HepG2 (cell line): ENCODE measurements around the gene CEP43. TPM values are rescaled to one million over a fixed set of nuclear protein-coding genes. Genes with fewer than 3 reads are reported as not detected.

Source experiments
- ATAC-seq: fragments of 200-7000 bp; cut with Tn5 transposase; 3 replicates; pipeline ENCODE4 v1.9.1; 2020; ENCODE audit warnings: mild to moderate bottlenecking, moderate library complexity
- BruUV-seq: library from RNA; stranded (reverse); fragments of 400-500 nt; replicated peaks from 2 replicates; lab custom pipeline; 2021; lab: Mats Ljungman, UMichigan
- CTCF ChIA-PET: fragments of 300-600 bp; formaldehyde crosslinking; extraction: SDS; loops from one replicate; lab custom pipeline; 2021; ENCODE audit warnings: low total read pairs, inconsistent platforms, low intra/inter-chr PET ratio; lab: Yijun Ruan, JAX
- POLR2A ChIA-PET: fragments of 350-600 bp; sonication (Branson Sonifier 250); formaldehyde crosslinking; loops from one replicate; lab custom pipeline; 2020; ENCODE audit warnings: antibody characterized with exemption, inconsistent platforms; lab: Yijun Ruan, JAX
- DNase-seq: peaks from one replicate; pipeline ENCODE4 v3.0.0-alpha.2; 2015; ENCODE audit warnings: low spot score
- FAIRE-seq: peaks from 3 replicates; lab custom pipeline; 2011; peaks lifted over from hg19 to GRCh38; lab: Jason Lieb, UNC
- H2AFZ ChIP-seq: one replicate; pipeline ENCODE4 v1.6.1; 2011; ENCODE audit warnings: low read length, inconsistent platforms
- H3K27ac ChIP-seq: fragments of 300-600 bp; 3 replicates; pipeline ENCODE4 v1.8.0; 2011; ENCODE audit warnings: mixed run types, mild to moderate bottlenecking, mixed read lengths, low read length, inconsistent platforms; ENCODE audit not compliant: insufficient read depth; ENCODE audit errors: extremely low read length
- H3K27me3 ChIP-seq, 2 experiments: fragments of 200-600 bp in 1 of 2; 2 replicates in 1 of 2; 3 replicates in 1 of 2; pipeline versions ENCODE4 v1.6.0 to v1.8.0; 2011; ENCODE audit warnings: low read length in 2 of 2, mild to moderate bottlenecking in 2 of 2, moderate library complexity in 2 of 2, inconsistent platforms in 1 of 2; ENCODE audit not compliant: insufficient read depth in 2 of 2, control insufficient read depth in 1 of 2
- H3K36me3 ChIP-seq, 2 experiments: fragments of 200-600 bp in 1 of 2; replicated peaks in 1 of 2; 2 replicates in 1 of 2; 3 replicates in 1 of 2; pipeline versions ENCODE4 v1.5.1 to v1.8.0; 2011; ENCODE audit warnings: low read length in 2 of 2, inconsistent platforms in 1 of 2; ENCODE audit not compliant: insufficient read depth in 2 of 2, control insufficient read depth in 1 of 2
- H3K4me1 ChIP-seq: 2 replicates; pipeline ENCODE4 v1.5.1; 2012; ENCODE audit warnings: low read length, inconsistent platforms; ENCODE audit not compliant: insufficient read depth
- H3K4me2 ChIP-seq: 2 replicates; pipeline ENCODE4 v1.6.0; 2011; ENCODE audit warnings: low read depth, low read length, inconsistent platforms
- H3K4me3 ChIP-seq, 3 experiments: fragments of 200-600 bp in 1 of 3; sonication (generic), shearing (Covaris generic) in 1 of 3; replicated peaks in 1 of 3; 2 replicates each; pipeline ENCODE4 v1.5.1; 2011 to 2016; ENCODE audit warnings: low read length in 3 of 3, inconsistent platforms in 2 of 3, low read depth in 2 of 3, mild to moderate bottlenecking in 2 of 3, control low read depth in 1 of 3, mixed read lengths in 1 of 3; ENCODE audit not compliant: insufficient read depth in 1 of 3
- H3K79me2 ChIP-seq: one replicate; pipeline ENCODE4 v1.6.1; 2011; ENCODE audit warnings: low read length, inconsistent platforms; ENCODE audit not compliant: insufficient read depth
- H3K9ac ChIP-seq: 2 replicates; pipeline ENCODE4 v1.6.0; 2011; ENCODE audit warnings: mild to moderate bottlenecking, low read depth, low read length, inconsistent platforms; ENCODE audit not compliant: insufficient read depth
- H3K9me3 ChIP-seq: 2 replicates; pipeline ENCODE4 v1.5.1; 2012; ENCODE audit warnings: mild to moderate bottlenecking, low read length
- H4K20me1 ChIP-seq: 2 replicates; pipeline ENCODE4 v1.6.0; 2011; ENCODE audit warnings: inconsistent platforms, mild to moderate bottlenecking, low read length, moderate library complexity; ENCODE audit not compliant: insufficient read depth
- AKNA ChIP-seq: sonication (generic); formaldehyde crosslinking; IDR thresholded peaks from 2 replicates; pipeline ENCODE4 v1.4.0; 2020; ENCODE audit warnings: missing genetic modification reagents, borderline replicate concordance
- DBP ChIP-seq: sonication (generic); formaldehyde crosslinking; IDR thresholded peaks from 2 replicates; pipeline ENCODE4 v1.4.0; 2020; ENCODE audit warnings: missing genetic modification reagents; ENCODE audit errors: not compliant biosample characterization
- FOXP1 ChIP-seq, 2 experiments: fragments of 450-650 bp in 1 of 2; IDR thresholded peaks; 2 replicates each; pipeline ENCODE4 v1.6.1; 2017 to 2018; ENCODE audit warnings: antibody characterized with exemption in 1 of 2
- HCFC1 ChIP-seq: fragments of 150-350 bp; IDR thresholded peaks from 2 replicates; pipeline ENCODE4 v1.6.1; 2014; ENCODE audit warnings: low read depth, low read length
- RFX1 ChIP-seq: fragments of 450-650 bp; IDR thresholded peaks from 2 replicates; pipeline ENCODE4 v1.6.1; 2017
- ZNF407 ChIP-seq: sonication (generic); formaldehyde crosslinking; IDR thresholded peaks from one replicate; pipeline ENCODE4 v1.5.1; 2020; ENCODE audit warnings: mild to moderate bottlenecking, missing genetic modification reagents; ENCODE audit errors: not compliant biosample characterization
- ZNF652 ChIP-seq: IDR thresholded peaks from 2 replicates; pipeline ENCODE4 v1.6.1; 2016; ENCODE audit warnings: low read depth, borderline replicate concordance
- WGBS: methylation state at CpG from one replicate; pipeline ENCODE4 v1.1.6; 2017; ENCODE audit warnings: low lambda C conversion rate; 5-methylcytosine and 5-hydroxymethylcytosine counted together
- in situ Hi-C: cut with HindIII; loops from 2 replicates; pipeline ENCODE4 v1.10.0; 2017; ENCODE audit warnings: low pct_unique_long_range_greater_than_20kb; ENCODE audit not compliant: extremely low pct_ligation_motif_present
- intact Hi-C: fragments of 100-400 bp; cut with micrococcal nuclease; formaldehyde crosslinking; loops from one replicate; pipeline ENCODE4 v1.10.0; 2022; ENCODE audit not compliant: unreplicated experiment
- polyA plus RNA-seq, 8 experiments: library from polyadenylated mRNA; depleted of rRNA in 3 of 8; stranded (reverse) in 7 of 8; unstranded in 1 of 8; fragments of >200 nt; fragmentation: Illumina TruSeq in 4 of 8; extraction: Trizol in 4 of 8; gene quantifications; 2 replicates each; pipeline versions ENCODE4 v1.2.1 to v1.2.3, GENCODE V29; 2011 to 2016; ENCODE audit warnings: low read depth in 4 of 8, missing spikeins in 1 of 8, mixed read lengths in 1 of 8; ENCODE audit not compliant: insufficient read depth in 1 of 8
- total RNA-seq, 5 experiments: library from RNA; depleted of rRNA; stranded (reverse); fragments of >200 nt; fragmentation: Illumina TruSeq; extraction: Trizol; gene quantifications; 2 replicates each; pipeline ENCODE4 v1.2.3, GENCODE V29; 2016; ENCODE audit warnings: low read depth in 1 of 5
- TF ChIP-seq, protein P1 (sequence below): sonication (generic); formaldehyde crosslinking; IDR thresholded peaks from 2 replicates; pipeline ENCODE4 v1.5.1; 2020; ENCODE audit warnings: missing genetic modification reagents, mild to moderate bottlenecking, borderline replicate concordance

Gene CEP43
- total and polyA plus RNA-seq, 2 of the 13 experiments (the other 11 are each of a cell fraction or from before 2014, with no cell fraction given), result 29.3 to 73.9 TPM

- no peaks in the 10 kb centered on the region for H3K9me3 ChIP-seq
- POLR2A ChIA-PET, result interaction anchor here (1.3 to 2.6 kb wide), 3 partner anchors 11 to 32 kb away, joined by 3 to 12 read pairs (median 6); partner anchors contain the start of genes CEP43 and RNASET2
- peaks cover 2 to 11% of the 10 kb centered on the region in 2 experiments; a peak in 2 of 5 replicates for H3K36me3 ChIP-seq
- no peaks in the 10 kb centered on the region for H3K27me3 ChIP-seq
- H3K27ac ChIP-seq, result no peak overlapping the region
- WGBS, result 98% methylated on average over 3 of the region's 3 CpGs
- ATAC-seq, result peak; percentile 12; the same call in 2 of the 3 replicates
- no TSS peak for BruUV-seq
- H3K9ac ChIP-seq, result no peak overlapping the region
- H4K20me1 ChIP-seq, result no peaks in the 10 kb centered on the region
- intact Hi-C loops, result loop anchor here (1.0 to 2.0 kb wide), 3 partner anchors 32 to 213 kb away; partner anchors contain the start of gene RNASET2
- FAIRE-seq, result no peak
- H3K4me3 ChIP-seq, result no peak overlapping the region
- H3K4me1 ChIP-seq, result peaks cover 32% of the 10 kb centered on the region
- CTCF ChIA-PET, result interaction anchor here (2.1 to 2.6 kb wide), 2 partner anchors 202 to 213 kb away, joined by 7 to 33 read pairs; no protein-coding TSS in a partner anchor
- H3K4me2 ChIP-seq, result no peak overlapping the region
- DNase-seq, result no peak
- in situ Hi-C loops, result loop anchor here (5.0 kb wide), 1 partner anchor 211 kb away; no protein-coding TSS in a partner anchor
- peaks cover 11% of the 10 kb centered on the region for H3K79me2 ChIP-seq
- no peak overlapping the region for H2AFZ ChIP-seq
- TF ChIP-seq ZNF407 (no peak), AKNA (CRISPR knock-in tag) (no peak), RFX1 (no peak), ZNF652 (CRISPR knock-in tag) (no peak), HCFC1 (no peak), FOXP1 (IDR thresholded peaks at IDR 0.05) (no peak), FOXP1 (CRISPR knock-in tag; IDR thresholded peaks at IDR 0.05) (no peak), DBP (CRISPR knock-in tag) (no peak)
- TF ChIP-seq, protein P1, sequence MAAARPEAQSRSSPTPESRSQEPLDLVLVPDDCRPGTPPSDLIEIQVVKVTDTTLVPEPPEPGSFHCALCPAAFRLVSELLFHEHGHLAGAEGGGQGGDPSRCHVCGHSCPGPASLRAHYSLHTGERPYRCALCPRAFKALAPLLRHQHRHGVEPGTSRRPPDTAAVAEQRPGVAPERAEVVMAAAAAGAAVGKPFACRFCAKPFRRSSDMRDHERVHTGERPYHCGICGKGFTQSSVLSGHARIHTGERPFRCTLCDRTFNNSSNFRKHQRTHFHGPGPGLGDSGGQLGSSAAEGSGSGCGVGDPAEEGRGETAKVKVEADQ (CRISPR knock-in tag), result no peak
These were observed 10.5 kb upstream of the CEP43 start for GRCh38 chr6:166988674-166989201.
